ENCODE measurements around the gene ONECUT2.

DNA sequence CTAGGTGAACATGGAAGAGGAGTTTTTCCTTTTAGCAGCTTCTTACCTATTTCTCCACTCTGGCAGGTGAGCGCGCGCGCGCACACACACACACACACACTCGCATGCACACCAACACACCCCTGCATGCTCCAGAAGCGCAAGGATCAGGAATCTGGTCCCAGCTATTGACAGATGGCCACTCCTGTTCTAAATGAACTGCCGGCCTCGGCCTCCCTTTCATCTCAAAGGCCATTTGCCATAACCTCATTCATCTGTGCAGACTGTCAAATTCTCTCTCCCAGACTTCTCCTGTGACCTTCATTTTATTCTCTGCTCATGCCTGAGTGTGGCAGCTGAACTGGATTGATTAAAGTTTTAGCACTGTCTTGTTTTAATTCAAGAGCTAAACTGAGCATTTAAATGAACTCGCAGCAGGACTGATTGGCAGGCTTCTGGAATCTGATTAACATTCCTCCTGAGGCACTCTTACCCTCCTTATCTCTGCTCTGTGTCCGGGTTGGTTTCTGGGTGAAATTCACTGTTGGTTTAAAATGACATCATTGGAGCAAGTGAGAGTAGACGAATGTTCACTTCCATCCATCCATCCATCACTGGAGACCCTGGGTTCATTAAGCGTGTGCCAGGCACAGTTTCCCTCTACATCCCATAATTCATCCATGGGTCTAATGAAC, 92.5 kb downstream of the ONECUT2 start:
- TF ChIP-seq POLR2A (IDR thresholded peaks at IDR 0.05), result no peak
- TF ChIP-seq CTCF (IDR thresholded peaks at IDR 0.05), result no peak
